Sigmoid colon (tissue), 7 donors: ENCODE data around the gene ESRRA. TPM values are rescaled to one million over a fixed set of nuclear protein-coding genes. Genes with fewer than 3 reads are reported as not detected.

ENCODE experiments used
- DNase-seq: peaks from one replicate; pipeline ENCODE4 v3.0.0-alpha.2; 2019
- H3K27ac ChIP-seq, 4 donors: fragments of 200-600 bp; sonication (generic); one replicate each; pipeline ENCODE4 v1.5.1; 2016 to 2019; ENCODE audit warnings: mild to moderate bottlenecking in 1 of 4
- H3K27me3 ChIP-seq, 3 donors: fragments of 200-600 bp; sonication (generic); one replicate each; pipeline ENCODE4 v1.5.1; 2019; ENCODE audit warnings: mild to moderate bottlenecking in 1 of 3
- H3K36me3 ChIP-seq, 4 donors: fragments of 200-600 bp; sonication (generic); one replicate each; pipeline ENCODE4 v1.5.1; 2016 to 2019
- H3K4me1 ChIP-seq, 4 donors: fragments of 200-600 bp; sonication (generic); one replicate each; pipeline ENCODE4 v1.5.1; 2017 to 2019
- H3K4me3 ChIP-seq, 4 donors: fragments of 200-600 bp; sonication (generic); one replicate each; pipeline ENCODE4 v1.5.1; 2017 to 2019; ENCODE audit warnings: mild to moderate bottlenecking in 2 of 4, moderate library complexity in 1 of 4
- H3K9me3 ChIP-seq, 4 donors: fragments of 200-600 bp in 3 of 4; sonication (generic) in 3 of 4; one replicate each; pipeline versions ENCODE4 v1.5.1 to v1.6.1; 2013 to 2019
- CTCF ChIP-seq, 4 experiments: fragments of 450-650 bp in 3 of 4; fragments of 200-600 bp in 1 of 4; IDR thresholded peaks; one replicate each; pipeline ENCODE4 v1.5.1; 2016 to 2019; ENCODE audit warnings: antibody characterized with exemption in 4 of 4, mild to moderate bottlenecking in 3 of 4, moderate library complexity in 2 of 4
- EP300 ChIP-seq, 4 donors: sonication (generic); formaldehyde crosslinking; IDR thresholded peaks; one replicate each; pipeline ENCODE4 v1.6.1; 2017; ENCODE audit warnings: antibody characterized with exemption in 4 of 4
- POLR2A ChIP-seq, 2 donors: fragments of 450-650 bp; IDR thresholded peaks; one replicate each; pipeline ENCODE4 v1.6.1; 2016; ENCODE audit warnings: antibody characterized with exemption in 2 of 2, mild to moderate bottlenecking in 2 of 2, moderate library complexity in 2 of 2
- POLR2AphosphoS5 ChIP-seq, 4 donors: sonication (generic); formaldehyde crosslinking; IDR thresholded peaks; one replicate each; pipeline ENCODE4 v1.6.1; 2017; ENCODE audit warnings: antibody characterized with exemption in 4 of 4
- WGBS, 2 donors: extraction: QIAGEN DNeasy Blood & Tissue Kit; methylation state at CpG; one replicate each; pipeline ENCODE4 v1.1.7; 2013; 5-methylcytosine and 5-hydroxymethylcytosine counted together
- intact Hi-C: fragments of 100-400 bp; cut with DNase I; formaldehyde crosslinking; loops from one replicate; pipeline ENCODE4 v1.15.1; 2023
- polyA plus RNA-seq, 3 donors: library from polyadenylated mRNA; stranded (reverse); fragments of 200-250 nt; gene quantifications; one replicate each; pipeline ENCODE4 v1.2.3, GENCODE V29; 2013
- total RNA-seq, 4 donors: library from RNA; depleted of rRNA; stranded (reverse); fragments of >200 nt; gene quantifications; one replicate each; pipeline ENCODE4 v1.1.0, GENCODE V29; 2016
- donor health status: healthy with polysubstance abuse.
- donor health status: Bipolar disorder and iron deficiency.
- donor health status: healthy.

Gene ESRRA
- total and polyA plus RNA-seq, 7 donors, result 39.9 to 244 (median 48.7) TPM

GRCh38 chr11:64284962-64285884, 20.1 kb upstream of the ESRRA start, which contains the start of gene GPR137:
TSS of gene GPR137 (plus strand) at chr11:64285848. CDS start at chr11:64286525, 677 bp downstream.
- peak; percentile 92 for DNase-seq
- Histone ChIP-seq H3K4me1 (peaks cover 0 to 31% (median 28%) of the 10 kb centered on the region in 4 donors), H3K27ac (peak within 1 kb of the TSS; percentile 96 to 99 (median 98)), H3K36me3 (peaks cover 0 to 22% (median 13%) of the 10 kb centered on the region in 4 donors), H3K4me3 (peak within 1 kb of the TSS; percentile 69 to 81 (median 76)), H3K27me3 (peaks cover 0 to 10% (median 6%) of the 10 kb centered on the region in 3 donors), H3K9me3 (no peaks in the 10 kb centered on the region)
- TF ChIP-seq EP300 (IDR thresholded peaks at IDR 0.05) (no peak), POLR2A (IDR thresholded peaks at IDR 0.05) (peak in 1 of 2 donors; percentile 24), POLR2AphosphoS5 (IDR thresholded peaks at IDR 0.05) (peak; percentile 4 to 49 (median 38)), CTCF (IDR thresholded peaks at IDR 0.05) (no peak)
- 1% methylated on average over 102 of the region's 102 CpGs for WGBS, 2 donors
- intact Hi-C loops, result loop anchor here (1.0 kb wide), 1 partner anchor 15 kb away; no protein-coding TSS in a partner anchor

- peak overlapping the region; percentile 69 to 81 (median 76) for H3K4me3 ChIP-seq
- H3K9me3 ChIP-seq, result no peaks in the 10 kb centered on the region
- intact Hi-C loops, result no loop called here
- peaks cover 0 to 33% (median 30%) of the 10 kb centered on the region in 4 donors for H3K4me1 ChIP-seq
- peaks cover 2 to 19% (median 15%) of the 10 kb centered on the region in 3 donors for H3K27me3 ChIP-seq
- no peak for DNase-seq
- peak overlapping the region; percentile 96 to 99 (median 98) for H3K27ac ChIP-seq
- 18 to 28% methylated on average over 40 of the region's 40 CpGs for WGBS, 2 donors
- H3K36me3 ChIP-seq, result peaks cover 0 to 18% (median 10%) of the 10 kb centered on the region in 4 donors
- TF ChIP-seq POLR2AphosphoS5 (IDR thresholded peaks at IDR 0.05) (no peak), EP300 (IDR thresholded peaks at IDR 0.05) (no peak), POLR2A (IDR thresholded peaks at IDR 0.05) (no peak), CTCF (IDR thresholded peaks at IDR 0.05) (no peak)
Measured at GRCh38 chr11:64285885-64286800, 19.2 kb upstream of the ESRRA start.

- Histone ChIP-seq H3K36me3 (peaks cover 0 to 12% (median 6%) of the 10 kb centered on the region in 4 donors), H3K9me3 (no peaks in the 10 kb centered on the region), H3K4me1 (peaks cover 0 to 39% (median 37%) of the 10 kb centered on the region in 4 donors), H3K27me3 (peaks cover 8 to 26% (median 22%) of the 10 kb centered on the region in 3 donors), H3K27ac (no peak overlapping the region), H3K4me3 (no peak overlapping the region)
- 87 to 93% methylated on average over 9 of the region's 9 CpGs for WGBS, 2 donors
- DNase-seq, result no peak
- TF ChIP-seq POLR2A (IDR thresholded peaks at IDR 0.05) (no peak), EP300 (IDR thresholded peaks at IDR 0.05) (no peak), POLR2AphosphoS5 (IDR thresholded peaks at IDR 0.05) (no peak), CTCF (IDR thresholded peaks at IDR 0.05) (no peak)
- intact Hi-C loops, result no loop called here
Measured at GRCh38 chr11:64286801-64287159, 18.5 kb upstream of the ESRRA start.

GRCh38 chr11:64287676-64288352, 17.5 kb upstream of the ESRRA start:
- peaks cover 0 to 3% (median 0%) of the 10 kb centered on the region in 4 donors for H3K36me3 ChIP-seq
- no peak for TF ChIP-seq CTCF (IDR thresholded peaks at IDR 0.05)
- TF ChIP-seq POLR2A (IDR thresholded peaks at IDR 0.05), result no peak
- TF ChIP-seq POLR2AphosphoS5 (IDR thresholded peaks at IDR 0.05), result no peak
- H3K4me3 ChIP-seq, result no peak overlapping the region
- intact Hi-C loops, result no loop called here
- 95 to 97% methylated on average over 33 of the region's 33 CpGs for WGBS, 2 donors
- no peak overlapping the region for H3K27ac ChIP-seq
- H3K27me3 ChIP-seq, result peaks cover 18 to 36% (median 32%) of the 10 kb centered on the region in 3 donors
- no peak for DNase-seq
- H3K4me1 ChIP-seq, result peaks cover 0 to 48% (median 44%) of the 10 kb centered on the region in 4 donors
- no peaks in the 10 kb centered on the region for H3K9me3 ChIP-seq
